Germinal center (tissue), 1 donor: ENCODE results near the gene LKAAEAR1.
"Not testable (repeated sequence)": the region's sequence is repeated elsewhere in the genome, so short reads cannot be mapped to it uniquely, and the experiment has no call there.

Experiments used
- DNase-seq: peaks from one replicate; pipeline ENCODE4 v3.0.0; 2012; ENCODE audit warnings: mixed read lengths, low spot score

The LKAAEAR1 gene

DNA sequence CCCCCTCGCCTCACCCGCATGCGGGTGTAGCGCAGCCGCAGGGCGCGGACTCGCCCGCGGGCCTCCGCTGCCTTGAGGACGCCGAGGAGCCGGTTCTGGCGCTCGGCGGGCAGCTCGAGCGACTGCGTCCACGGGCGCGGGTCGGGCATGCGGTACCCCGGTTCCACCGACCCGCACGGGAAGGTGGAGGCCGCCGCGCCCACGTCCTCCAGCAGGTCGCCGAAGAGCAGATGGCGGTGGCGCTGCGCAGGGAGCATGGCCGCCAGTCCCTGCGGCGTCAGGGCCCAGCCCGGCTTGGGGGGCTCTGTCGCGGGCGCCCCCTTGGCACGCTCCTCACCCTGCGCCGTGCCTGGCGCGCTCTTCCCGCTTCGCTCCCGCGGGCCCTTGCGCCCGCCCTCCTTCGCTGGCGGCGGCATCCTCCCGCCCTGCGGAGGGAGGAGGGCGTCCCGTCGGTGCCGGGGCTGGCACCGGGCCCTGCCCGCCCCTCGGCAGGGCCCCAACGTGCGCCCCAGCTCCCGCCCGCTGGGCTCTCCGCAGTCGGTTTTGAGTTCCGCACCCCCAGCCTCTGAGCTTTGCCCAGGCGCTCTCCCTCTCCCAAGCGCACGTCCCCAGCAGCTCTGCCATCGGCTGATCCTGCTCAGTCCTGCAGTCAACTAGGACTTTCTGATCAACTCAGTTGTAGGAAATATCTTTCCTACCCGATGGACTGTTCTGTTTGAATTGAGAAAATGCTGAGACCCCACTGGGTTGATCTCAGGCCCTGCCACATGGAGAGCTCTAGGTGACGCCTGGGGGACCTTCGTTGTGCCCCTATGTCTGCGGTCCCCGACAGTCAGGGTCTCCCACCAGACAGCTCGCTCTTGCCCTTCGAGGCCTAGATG is at the start of gene LKAAEAR1:
Gene LKAAEAR1 (minus strand): TSS at position 595 of the 881 bp plus-strand sequence. CDS start 179 bp downstream, at position 416.
- DNase-seq, result no peak

GRCh38 chr20:64131406-64131805 is 47.2 kb upstream of the LKAAEAR1 start:
- no peak for DNase-seq

DNA sequence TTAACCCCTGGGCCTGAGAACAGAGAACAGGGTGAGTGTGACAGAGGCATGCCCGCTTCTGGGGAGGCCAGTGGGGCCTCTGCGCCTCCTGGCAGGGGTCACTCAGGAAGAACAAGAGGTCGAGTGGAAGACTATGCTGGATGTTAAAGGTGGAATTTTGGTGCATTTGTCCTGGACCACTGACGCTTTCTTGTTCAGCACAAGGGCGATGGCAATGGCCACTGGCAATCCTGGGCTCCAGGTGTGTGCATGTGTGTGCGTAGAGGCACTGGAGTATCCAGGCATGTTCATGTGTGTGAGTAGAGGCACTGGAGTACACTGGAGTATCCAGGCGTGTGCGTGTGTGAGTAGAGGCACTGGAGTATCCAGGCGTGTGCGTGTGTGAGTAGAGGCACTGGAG is 46.7 kb upstream of the LKAAEAR1 start:
- no peak for DNase-seq

GRCh38 chr20:64130271-64130670 is 46.1 kb upstream of the LKAAEAR1 start:
- DNase-seq, result no peak

GRCh38 chr20:64129146-64129782 is 45.1 kb upstream of the LKAAEAR1 start:
- no peak for DNase-seq

- DNase-seq, result not testable (repeated sequence)
Observed at GRCh38 chr20:64123517-64123916, 39.3 kb upstream of the LKAAEAR1 start.

- not testable (repeated sequence) for DNase-seq
Observed at GRCh38 chr20:64122927-64123326, 38.7 kb upstream of the LKAAEAR1 start.

- no peak for DNase-seq
Observed at GRCh38 chr20:64121586-64121985, 37.4 kb upstream of the LKAAEAR1 start.

- no peak for DNase-seq
Observed at GRCh38 chr20:64119681-64120341, 35.6 kb upstream of the LKAAEAR1 start.

GRCh38 chr20:64119301-64119680 is 35.1 kb upstream of the LKAAEAR1 start:
- DNase-seq, result no peak

DNA sequence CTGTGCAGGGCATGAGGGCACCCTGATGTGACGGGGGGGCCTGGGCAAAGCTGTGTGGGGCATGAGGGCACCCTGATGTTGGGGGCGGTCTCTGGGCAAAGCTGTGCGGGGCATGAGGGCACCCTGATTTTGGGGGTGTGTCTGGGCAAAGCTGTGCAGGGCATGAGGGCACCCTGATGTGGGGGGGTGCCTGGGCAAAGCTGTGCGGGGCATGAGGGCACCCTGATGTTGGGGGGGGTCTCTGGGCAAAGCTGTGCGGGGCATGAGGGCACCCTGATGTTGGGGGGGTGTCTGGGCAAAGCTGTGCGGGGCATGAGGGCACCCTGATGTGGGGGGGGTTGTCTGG is 33.2 kb upstream of the LKAAEAR1 start:
- not testable (repeated sequence) for DNase-seq

DNA sequence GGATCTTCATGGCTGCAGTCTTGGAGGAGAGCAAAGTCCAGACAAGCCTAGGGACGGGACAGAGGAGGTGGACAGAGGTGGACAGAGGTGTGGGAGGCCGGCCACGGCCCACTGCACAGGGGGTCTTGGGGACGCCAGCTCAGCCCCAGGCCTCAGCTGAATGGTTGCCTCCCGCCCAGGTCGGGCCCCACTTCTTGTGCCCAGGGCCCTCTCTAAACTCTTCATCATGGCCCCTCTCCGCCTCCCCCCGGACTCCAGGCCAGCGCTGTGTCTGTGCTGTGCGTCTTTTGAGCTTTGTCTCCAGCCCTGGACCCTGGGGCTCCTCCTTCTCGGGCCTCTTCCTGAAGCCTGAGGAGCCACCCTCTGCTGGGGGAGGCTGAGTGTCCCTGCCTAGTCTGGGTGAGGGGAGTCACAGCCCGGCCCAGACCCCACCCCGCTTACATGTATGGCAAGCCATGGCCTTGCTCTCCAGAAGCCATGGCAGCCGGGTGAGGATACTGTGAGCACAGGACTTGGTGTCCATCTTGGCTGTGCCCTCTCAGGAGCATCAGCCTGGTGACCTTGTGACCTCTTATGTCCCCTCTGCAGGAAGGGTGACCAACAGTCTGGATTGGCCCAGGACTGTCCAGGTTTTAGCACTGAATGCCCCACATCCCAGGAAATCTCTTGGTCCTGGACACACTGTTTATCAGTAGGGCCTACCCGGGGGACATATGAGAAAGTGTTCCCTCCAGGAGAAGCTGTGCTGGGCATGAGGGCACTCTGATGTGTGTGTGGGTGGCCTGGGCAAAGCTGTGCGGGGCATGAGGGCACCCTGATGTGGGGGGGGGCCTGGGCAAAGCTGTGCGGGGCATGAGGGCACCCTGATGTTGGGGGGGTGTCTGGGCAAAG is 32.6 kb upstream of the LKAAEAR1 start:
- no peak for DNase-seq

- no peak for DNase-seq
Observed at GRCh38 chr20:64116016-64116415, 31.8 kb upstream of the LKAAEAR1 start.

GRCh38 chr20:64115171-64115911 is 31.1 kb upstream of the LKAAEAR1 start:
- DNase-seq, result no peak

DNA sequence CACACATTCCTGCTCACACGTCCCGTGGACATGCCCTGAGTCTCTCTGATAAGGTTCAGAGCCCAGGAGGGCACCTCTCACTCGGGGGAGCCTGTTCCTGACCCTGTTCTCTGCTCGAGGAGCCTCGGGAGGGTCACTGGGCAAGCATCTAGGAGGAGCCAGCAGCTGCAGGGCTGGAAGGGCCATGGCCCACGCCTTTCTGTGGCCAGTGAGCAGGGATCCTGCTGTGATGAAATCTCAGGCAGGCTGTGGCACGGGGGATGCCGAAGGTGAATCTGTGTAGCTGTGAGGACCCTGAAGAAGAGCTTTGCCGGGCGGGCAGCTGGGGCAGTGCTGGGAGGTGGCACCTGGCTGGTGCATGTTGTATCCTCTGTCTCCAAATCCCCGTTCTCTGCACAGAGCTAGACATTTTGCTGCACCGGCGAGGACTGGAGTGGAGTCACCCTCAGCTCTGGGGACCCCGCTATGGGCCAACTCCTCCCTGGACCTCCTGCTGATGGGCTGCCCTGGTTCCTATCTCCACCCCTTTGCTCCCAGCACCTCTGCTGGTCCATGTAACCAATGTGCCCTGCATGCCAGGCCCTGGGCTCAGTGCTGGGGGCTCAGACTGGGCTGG is 30.3 kb upstream of the LKAAEAR1 start:
- no peak for DNase-seq

DNA sequence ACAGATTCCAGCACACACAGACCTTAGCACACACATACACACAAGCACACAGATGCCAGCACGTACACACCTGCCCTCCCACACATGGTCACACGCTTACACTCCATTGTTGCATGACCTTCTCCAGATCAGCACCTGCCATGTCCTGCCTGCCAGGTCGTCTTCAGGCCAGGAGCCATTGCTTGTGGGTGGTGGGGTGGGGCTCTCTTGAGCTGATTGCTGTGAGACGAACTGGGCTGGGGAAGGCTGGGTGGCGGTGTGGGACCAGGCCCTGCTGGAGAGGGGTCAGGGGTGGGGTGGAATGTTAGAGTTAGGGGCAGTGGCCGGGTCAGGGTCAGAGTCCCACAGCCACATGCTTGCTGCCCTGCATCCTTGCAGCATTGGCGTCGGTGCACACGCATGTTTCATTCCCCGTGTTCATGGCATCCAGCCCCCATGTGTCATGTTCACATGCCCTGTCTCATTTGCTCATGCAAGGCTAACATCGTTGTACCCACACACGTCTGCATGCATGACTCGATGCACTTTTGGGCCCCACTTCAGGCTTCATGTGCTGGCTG is 29.7 kb upstream of the LKAAEAR1 start:
- DNase-seq, result no peak

- no peak for DNase-seq
Observed at GRCh38 chr20:64113444-64113775, 29.2 kb upstream of the LKAAEAR1 start.

DNA sequence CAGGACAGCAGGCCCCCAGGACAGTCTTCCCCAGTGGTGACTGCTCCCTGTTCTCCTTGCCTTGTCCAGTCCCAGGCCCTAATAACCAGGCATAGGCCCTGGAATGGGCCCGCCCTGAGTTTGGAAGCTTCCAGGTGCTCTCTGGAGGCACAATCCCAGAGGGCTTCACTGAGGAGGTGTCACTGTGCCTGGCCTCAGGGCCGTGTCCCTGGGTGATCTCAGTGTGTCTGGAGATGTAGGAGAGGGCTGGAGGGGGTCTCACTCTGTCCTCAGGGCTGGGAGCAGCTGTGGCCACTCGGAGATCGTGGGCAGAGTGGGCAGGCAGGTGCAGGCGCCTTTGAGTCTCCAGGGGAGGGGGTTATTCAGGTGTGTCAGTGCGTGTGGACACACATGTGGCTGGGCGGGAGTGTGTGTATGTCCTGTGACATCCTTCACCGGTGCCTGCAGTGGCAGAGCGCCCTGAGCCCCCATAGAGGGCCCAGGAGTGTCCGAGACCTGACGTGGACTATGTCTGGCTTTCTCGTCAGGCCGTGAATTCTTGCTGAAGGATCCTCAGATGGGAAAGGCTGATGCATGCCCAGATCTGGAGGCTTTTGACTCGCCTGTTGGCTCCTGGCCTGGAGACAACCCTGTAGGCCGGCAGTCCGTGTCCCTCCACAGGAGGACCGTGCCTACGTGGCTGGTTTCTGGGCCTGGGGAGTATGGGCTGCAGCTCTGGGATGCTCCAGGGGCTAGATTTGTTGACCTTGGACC is 28.7 kb upstream of the LKAAEAR1 start:
- no peak for DNase-seq

DNA sequence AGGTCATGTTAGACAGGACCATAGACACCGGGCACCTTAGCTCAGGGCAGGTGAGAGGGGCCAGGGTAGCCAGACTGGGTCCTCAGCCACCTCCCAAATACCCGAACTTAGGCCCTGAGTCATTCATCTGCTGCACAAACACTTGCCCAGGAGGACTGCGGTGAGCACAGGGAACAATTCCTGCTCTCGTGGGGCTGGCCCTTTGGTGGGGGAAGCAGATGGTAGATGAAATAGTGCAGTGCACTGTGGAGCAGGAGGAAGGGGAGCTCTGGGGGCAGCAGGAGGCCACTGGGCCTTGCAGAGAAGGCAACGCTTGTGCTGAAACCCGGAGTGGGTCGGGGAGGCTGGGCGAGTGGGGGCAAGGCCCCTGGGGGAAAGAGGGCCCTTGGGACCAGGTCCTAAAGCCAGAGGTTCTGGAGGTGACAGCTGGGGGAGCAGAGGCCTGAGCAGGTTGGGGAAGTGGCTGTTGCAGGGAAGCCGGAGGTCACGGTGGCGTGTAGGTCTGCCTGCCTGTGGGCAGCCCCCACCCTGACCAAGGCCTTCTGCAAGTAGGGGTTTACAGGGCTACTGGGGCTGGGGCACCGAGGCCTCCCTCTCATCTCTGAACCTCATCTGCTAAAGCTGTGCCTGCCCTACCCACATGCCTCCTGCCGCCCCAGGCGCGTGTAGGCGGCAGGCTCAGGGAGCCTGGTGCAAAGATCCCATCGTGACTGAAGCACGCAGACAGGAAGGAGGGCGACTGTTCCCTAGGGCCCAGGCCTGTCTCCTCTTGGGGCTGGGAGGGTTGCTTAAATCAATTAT is 27.8 kb upstream of the LKAAEAR1 start:
- no peak for DNase-seq
